AG10803 (cell line): ENCODE results near the gene MRPS7.
A peak's percentile ranks its signal among the peaks of the same experiment; 100 is the strongest.

Source experiments
- DNase-seq: peaks from one replicate; pipeline ENCODE4 v3.0.0; 2010; ENCODE audit warnings: low read depth
- H3K4me3 ChIP-seq: 2 replicates; pipeline ENCODE4 v1.5.1; 2011; ENCODE audit warnings: mild to moderate bottlenecking, low read length, control low read depth
- CTCF ChIP-seq: conservative IDR thresholded peaks from 2 replicates; pipeline ENCODE4 v1.5.1; 2011; ENCODE audit warnings: mild to moderate bottlenecking, low read length, control low read depth, inconsistent platforms

The MRPS7 gene

GRCh38 chr17:75260641-75261335 is 891 bp upstream of the MRPS7 start:
- no peak for DNase-seq

GRCh38 chr17:75262112-75262606 is 480 bp downstream of the MRPS7 start:
- TF ChIP-seq CTCF: no peak
- DNase-seq: no peak
- peak overlapping the region; percentile 96 for H3K4me3 ChIP-seq

More at GRCh38 chr17:75260641-75261335, 891 bp upstream of the MRPS7 start:
- TF ChIP-seq CTCF: 0 out of 2 replicates have a peak, but pooled peaks have one; percentile 5
- H3K4me3 ChIP-seq: peak overlapping the region; percentile 96

- H3K4me3 ChIP-seq: no peak overlapping the region; the same call in 1 of the 2 replicates
- TF ChIP-seq CTCF: no peak
- DNase-seq: no peak
Observed at GRCh38 chr17:75263055-75263454, 1.4 kb downstream of the MRPS7 start.

- H3K4me3 ChIP-seq: no peak overlapping the region
- TF ChIP-seq CTCF: no peak
- no peak for DNase-seq
Observed at GRCh38 chr17:75265614-75266315, 4.1 kb downstream of the MRPS7 start.

- no peak for DNase-seq
- no peak for TF ChIP-seq CTCF
Observed at GRCh38 chr17:75266316-75267152, 4.9 kb downstream of the MRPS7 start.

GRCh38 chr17:75267153-75267410 is 5.4 kb downstream of the MRPS7 start:
- no peak overlapping the region for H3K4me3 ChIP-seq
- DNase-seq: no peak
- TF ChIP-seq CTCF: no peak

More at GRCh38 chr17:75266316-75267152, 4.9 kb downstream of the MRPS7 start:
- no peak overlapping the region for H3K4me3 ChIP-seq
